Activated T-cell treated with anti-CD3 and anti-CD28 coated beads for 4 hours (primary cell): ENCODE measurements around the gene RNF212.
"Not testable (repeated sequence)": the region's sequence is repeated elsewhere in the genome, so short reads cannot be mapped to it uniquely, and the experiment has no call there.

Experiments used
- DNase-seq: peaks from one replicate; pipeline ENCODE4 v3.0.0-alpha.2; 2020

The RNF212 gene

DNA sequence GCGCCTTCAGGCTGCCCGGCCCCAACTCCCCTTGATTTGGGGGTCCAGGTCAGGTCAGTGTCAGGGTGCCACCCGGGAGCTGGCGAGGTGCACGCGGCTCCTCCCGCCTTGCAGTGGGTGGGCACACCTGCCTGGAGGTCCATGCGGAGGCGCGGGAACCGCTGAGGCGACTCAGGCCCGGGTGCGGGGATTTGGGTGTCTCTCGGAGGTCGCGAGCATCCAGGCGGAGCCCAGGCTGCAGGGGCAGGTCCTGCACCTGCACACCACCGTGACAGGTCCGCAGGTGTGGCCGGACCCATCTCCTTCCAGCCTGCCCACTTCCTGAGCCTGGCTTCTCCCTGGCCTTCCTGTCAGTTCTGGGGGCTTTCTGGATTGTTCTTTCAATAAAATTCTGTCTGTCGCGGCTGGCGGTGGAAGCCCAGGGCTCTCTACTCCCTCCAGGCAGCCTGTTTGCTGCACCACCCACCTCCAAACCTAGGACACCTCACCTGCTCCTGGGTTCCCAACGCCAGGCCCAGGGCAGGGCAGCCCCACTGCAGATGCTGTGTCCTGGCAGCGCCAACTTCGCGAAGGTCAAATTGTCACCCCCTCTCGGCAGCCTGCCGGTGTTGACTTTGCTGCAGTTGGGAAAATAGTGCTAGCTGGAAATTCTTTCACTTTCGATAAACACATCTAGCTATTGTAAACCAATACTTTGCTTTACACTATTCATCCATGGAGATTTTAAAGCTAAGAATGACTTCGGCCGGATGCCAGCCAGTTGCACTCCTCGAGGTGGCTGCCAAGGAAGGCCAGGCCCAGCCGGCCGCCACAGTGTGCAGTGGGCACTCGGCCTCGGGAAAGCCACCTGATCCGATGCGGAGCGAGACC, 66.0 kb downstream of the RNF212 start:
- no peak for DNase-seq

DNA sequence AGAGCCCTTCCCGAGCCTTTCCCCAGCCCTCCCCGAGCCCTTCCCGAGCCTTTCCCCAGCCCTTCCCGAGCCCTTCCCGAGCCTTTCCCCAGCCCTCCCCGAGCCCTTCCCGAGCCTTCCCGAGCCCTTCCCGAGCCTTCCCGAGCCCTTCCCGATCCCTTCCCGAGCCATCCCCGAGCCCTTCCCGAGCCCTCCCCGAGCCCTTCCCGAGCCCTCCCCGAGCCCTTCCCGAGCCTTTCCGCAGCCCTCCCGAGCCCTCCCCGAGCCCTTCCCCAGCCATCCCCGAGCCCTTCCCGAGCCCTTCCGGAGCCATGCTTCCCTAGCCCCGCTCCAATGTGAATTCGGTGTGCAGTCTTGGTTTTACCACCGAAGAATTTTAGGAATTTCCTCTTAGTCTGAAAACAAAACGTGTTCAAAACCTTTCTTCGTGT, 66.8 kb downstream of the RNF212 start:
- not testable (repeated sequence) for DNase-seq

DNA sequence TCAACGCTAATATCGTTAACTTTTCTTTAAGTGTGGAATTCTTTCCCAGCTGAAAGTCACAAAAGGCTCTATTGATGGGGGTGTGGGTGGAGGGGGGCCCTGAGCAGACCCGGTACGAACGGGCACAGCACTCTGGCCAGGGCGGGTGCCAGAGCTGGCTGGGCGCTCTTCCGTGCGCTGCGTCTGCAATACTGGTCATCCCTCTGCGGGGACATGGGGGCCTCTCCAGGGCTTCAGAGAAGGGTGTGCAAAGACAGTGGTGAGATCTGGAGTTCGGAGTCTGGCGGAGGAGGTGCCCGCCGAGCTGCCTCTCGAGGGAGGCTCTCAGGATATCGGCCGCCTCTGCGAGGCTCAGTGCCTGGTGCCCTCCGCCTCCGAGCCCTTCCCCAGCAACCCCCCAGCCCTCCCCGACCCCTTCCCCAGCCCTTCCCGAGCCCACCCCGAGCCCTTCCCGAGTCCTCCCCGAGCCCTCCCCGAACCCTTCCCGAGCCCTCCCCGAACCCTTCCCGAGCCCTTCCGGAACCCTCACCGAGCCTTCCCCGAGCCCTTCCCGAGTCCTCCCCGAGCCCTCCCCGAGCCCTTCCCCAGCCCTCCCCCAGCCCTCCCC, 67.7 kb downstream of the RNF212 start:
- no peak for DNase-seq

DNA sequence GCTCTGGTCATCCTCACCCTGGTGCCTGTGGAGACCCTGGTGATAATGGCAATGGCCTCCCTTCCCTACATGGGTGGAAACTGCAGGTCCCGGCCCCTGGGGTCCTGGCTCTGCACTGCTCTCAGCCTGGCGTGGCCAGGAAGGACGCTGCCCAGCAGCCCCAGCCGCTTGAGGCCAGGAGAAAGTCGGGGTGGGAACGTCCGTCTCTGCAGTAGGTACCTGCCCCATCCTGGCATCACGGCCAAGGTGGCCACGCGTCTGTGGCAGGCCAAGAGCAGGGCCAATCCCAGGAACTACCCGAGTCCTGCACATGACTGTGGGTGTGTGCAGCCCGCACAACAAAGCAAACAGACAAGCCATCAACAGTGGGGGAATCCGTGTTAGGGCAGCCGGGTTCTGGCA, 68.2 kb downstream of the RNF212 start:
- no peak for DNase-seq

DNA sequence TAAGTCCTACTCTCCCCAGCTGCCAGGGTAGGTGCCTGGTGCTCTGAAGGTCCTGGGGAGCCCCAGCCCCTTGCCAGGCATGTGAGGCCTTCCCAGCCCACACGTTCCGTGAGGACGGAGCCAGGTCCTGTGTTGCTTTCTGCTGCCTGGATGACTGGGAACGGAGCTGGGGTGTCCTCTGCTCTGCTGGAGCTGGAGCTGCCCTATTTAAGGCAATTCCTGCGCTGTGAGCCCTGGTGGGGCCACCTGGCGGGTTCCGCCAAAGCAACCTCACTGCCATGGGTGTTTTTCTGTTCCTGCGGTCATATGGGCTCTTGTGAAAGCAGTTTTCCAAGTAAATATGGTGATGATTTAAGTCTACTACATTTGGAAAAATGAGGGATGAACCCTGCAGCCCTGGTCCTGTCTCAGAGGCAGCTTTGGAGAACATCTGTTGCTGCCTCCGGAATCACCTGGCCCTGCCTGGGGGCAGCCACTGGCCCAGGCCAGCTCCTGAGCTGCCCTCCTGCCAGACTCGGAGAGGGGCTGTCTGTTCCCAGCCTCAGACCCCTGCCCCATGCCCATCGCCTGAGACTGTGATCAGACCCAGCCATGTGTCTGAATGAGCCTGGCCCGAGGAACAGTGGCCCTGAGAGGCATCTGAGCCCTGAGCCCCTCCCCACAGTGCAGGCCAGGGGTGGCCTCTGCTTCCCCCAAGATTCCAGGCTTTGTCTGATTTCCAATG, 68.7 kb downstream of the RNF212 start:
- no peak for DNase-seq

DNA sequence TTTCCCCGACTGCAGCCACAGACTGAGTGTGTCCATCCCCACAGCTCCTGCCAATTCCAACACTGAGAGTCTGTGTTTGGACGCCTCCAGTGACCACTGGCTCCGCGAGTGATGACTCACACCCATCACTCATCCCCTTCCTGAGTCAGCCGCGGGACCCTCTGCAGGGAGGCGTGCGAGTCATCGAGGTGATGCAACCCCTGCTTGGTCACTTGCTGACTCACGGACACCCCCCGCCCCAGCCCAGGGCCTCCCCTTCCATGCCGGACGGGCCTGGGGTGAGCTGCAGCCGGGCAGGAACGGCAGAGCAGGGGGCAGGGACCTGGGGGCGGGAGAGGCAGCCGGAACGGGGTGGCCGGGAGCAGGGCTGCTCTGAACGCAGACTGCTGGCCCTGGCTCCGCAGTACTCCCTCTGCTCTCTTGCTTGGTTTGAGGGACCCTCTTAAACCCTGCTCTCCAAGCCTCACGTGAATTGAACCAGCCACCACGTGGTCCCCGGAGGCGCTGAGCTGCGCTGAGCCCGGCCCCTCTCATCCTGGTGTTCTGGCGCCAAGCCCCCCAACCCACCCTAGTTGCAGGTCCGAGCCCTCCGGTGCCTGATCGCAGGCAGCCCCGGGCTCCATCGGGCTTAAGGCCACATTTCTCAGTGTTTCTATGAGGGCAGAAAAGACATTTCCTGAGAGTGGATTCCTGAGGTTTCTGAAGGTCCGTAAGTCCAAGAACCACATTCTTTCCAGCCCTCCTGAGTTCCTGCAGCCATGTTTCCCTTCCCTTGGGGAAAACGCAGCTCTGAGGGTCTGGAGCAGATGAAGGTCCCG, 69.5 kb downstream of the RNF212 start:
- DNase-seq = no peak

DNA sequence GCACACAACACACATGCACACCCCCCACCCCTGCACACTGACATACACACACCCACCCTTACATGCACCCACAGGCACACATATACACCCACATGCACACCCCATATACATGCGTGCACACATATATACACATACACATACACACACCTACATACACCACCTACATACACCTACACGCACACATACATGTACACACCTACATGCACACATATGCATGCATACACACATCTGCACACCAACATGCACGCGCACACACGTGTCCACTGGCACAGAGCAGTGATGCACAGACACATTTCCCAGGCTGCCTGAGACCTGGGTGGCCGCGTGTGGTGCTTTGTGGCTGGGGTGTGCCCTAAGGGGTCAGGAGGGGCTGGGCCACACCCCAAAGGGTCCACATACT, 70.2 kb downstream of the RNF212 start:
- no peak for DNase-seq

DNA sequence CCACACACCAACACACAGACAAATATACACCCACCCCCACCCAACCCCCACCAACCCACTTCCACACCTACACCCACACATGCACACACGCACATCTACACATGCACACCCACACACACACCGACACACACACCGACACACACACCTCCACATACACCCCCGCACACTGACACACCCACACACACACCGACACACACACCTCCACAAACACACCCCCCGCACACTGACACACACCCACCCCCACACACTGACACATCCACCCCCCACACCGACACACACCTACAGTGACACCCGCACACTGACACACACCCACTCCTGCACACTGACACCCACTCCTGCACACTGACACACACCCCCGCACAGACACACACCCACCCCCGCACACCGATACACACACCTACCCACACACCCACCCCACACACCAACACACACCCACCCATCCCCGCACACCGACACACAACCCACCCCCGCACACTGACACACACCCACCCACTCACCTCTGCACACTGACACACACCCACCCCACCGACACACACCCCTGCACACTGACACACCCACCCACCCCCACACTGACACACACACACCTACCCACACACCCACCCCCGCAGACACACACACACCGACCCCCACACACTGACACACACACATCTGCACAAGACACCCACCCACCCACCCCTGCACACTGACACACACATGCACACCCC, 70.9 kb downstream of the RNF212 start:
- no peak for DNase-seq

DNA sequence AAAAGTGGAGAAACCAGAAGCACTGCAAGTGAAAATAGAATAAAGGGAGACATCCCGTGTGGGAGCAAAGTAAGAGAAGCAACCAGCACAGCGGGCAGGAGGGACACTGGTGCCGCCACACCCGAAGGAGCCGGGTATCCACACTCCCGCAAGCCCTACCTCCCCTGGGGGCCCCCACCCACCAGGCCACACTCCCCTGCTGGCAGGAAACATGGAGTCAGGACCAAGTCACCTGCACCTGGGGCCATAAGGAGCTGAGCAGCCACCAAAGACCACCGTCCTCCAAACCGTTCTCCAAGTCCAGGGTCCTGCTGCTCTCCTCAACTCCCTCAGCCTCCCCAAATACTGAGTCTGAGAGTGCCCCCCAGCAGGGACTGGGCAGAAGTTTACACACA, 71.4 kb downstream of the RNF212 start:
- no peak for DNase-seq

GRCh38 chr4:1041147-1041935, 72.0 kb downstream of the RNF212 start:
- DNase-seq = no peak

GRCh38 chr4:1040344-1041146, 72.8 kb downstream of the RNF212 start:
- no peak for DNase-seq

GRCh38 chr4:1039493-1040343, 73.6 kb downstream of the RNF212 start:
- DNase-seq = no peak

DNA sequence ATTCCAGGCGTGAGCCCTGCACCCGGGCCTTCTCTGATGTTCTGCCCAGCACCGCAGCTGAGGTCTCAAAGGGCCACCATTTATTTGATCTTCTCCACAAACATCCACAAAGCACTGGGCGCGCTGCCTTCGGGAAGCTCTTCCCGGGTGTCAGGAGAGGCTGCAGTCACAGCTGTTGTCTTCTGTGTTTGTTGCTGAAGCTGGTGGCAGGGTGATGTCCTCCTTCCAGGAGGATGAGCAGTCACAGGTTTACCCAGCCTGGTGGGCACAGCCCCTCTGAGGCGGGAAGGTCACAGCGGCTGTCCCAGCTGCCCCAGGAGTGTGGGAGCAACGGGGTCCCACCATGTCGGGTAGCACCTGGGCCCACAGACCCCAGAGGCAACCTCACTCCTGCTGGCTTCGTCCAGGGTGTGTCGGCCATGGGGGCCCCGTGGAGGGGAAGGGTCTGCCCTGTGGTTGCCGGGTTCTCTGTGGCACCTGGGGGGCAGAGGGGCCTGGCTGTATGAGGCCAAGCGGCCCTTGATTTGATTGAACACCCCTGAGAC, 74.3 kb downstream of the RNF212 start:
- no peak for DNase-seq

- no peak for DNase-seq
Measured at GRCh38 chr4:1036976-1037810, 76.2 kb downstream of the RNF212 start.

- no peak for DNase-seq
Measured at GRCh38 chr4:1036095-1036494, 77.3 kb downstream of the RNF212 start.

DNA sequence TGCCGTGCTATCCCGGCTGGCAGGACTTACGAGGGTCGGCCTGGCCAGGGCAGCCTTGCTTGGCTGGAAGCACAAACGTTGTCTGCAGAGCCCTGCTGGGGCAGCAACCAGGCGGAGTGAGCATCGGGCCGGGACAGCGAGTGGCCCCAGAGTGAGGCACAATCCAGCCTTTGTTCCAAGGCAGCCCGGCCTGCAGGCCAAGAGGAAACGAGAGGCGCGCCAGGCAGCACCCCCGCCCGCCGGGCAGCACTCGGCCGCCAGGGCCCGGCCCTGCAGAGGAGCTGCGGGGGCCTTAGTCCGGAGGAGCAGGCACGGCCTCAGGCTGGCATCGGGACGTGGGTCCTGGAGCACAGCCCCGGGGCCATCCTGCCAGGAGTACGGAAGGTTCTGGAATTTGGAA, 77.9 kb downstream of the RNF212 start:
- DNase-seq = no peak

DNA sequence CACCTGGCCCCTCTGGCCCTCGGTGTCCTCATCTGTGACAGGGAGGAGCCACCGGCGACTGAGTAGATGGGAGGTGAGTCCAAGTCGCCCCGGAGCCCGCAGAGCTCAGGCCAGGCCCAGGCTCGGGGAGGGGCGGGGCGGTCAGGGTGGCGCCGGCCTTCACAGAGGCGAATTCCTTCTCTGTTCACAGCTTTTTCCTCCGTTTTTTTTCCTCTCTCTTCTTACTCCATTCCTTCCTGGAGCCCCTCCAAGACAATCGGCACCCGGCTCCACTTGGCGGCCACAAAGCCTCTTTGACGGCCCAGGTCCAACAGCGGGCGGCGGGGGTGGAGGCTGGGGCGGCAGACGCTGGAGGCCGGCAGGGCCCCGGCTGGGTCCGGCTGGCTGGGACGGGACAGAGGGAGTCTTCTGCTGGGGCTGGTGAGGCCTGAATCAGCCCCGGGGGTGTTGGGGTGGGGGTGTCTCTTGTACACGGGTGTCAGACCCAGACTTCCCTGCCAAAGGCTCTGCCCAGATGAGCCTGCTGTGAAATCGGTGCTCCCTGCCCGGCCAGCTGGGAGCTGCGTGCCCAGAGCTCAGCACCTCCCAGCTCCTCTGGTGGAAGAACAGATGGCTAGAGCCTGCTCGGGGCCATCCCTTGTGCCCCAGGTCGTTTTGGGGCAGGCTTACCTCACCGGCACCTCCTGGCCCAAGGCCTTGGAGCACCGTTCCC, 79.4 kb downstream of the RNF212 start:
- DNase-seq = no peak

GRCh38 chr4:1032861-1033260, 80.5 kb downstream of the RNF212 start:
- DNase-seq = no peak
